Ishikawa (cell line): Measurements from ENCODE around the gene STAMBP.

Experiments
- CEBPB ChIP-seq: IDR thresholded peaks from 2 replicates; pipeline ENCODE4 v1.6.1; 2012
- CREB1 ChIP-seq: IDR thresholded peaks from 2 replicates; pipeline ENCODE4 v1.6.1; 2012; ENCODE audit warnings: low read depth
- EGR1 ChIP-seq: IDR thresholded peaks from 2 replicates; pipeline ENCODE4 v1.6.1; 2012
- EP300 ChIP-seq: IDR thresholded peaks from 2 replicates; pipeline ENCODE4 v1.6.1; 2012; ENCODE audit warnings: borderline replicate concordance
- FOXM1 ChIP-seq: IDR thresholded peaks from 2 replicates; pipeline ENCODE4 v1.6.1; 2012; ENCODE audit warnings: low read depth, borderline replicate concordance
- NFIC ChIP-seq: IDR thresholded peaks from 2 replicates; pipeline ENCODE4 v1.6.1; 2012
- RAD21 ChIP-seq: IDR thresholded peaks from 2 replicates; pipeline ENCODE4 v1.6.1; 2012; ENCODE audit warnings: low read depth
- REST ChIP-seq: IDR thresholded peaks from 2 replicates; pipeline ENCODE4 v1.6.1; 2012; ENCODE audit warnings: low read depth, mild to moderate bottlenecking
- TAF1 ChIP-seq: IDR thresholded peaks from 2 replicates; pipeline ENCODE4 v1.6.1; 2012; ENCODE audit warnings: low read depth, mild to moderate bottlenecking
- TCF12 ChIP-seq: IDR thresholded peaks from 2 replicates; pipeline ENCODE4 v1.6.1; 2012; ENCODE audit warnings: low read depth
- TEAD4 ChIP-seq: IDR thresholded peaks from 2 replicates; pipeline ENCODE4 v1.6.1; 2012
- YY1 ChIP-seq: IDR thresholded peaks from 2 replicates; pipeline ENCODE4 v1.6.1; 2012; ENCODE audit warnings: low read depth
- ZBTB7A ChIP-seq: IDR thresholded peaks from 2 replicates; pipeline ENCODE4 v1.6.1; 2012; ENCODE audit warnings: low read depth
- TF ChIP-seq, protein P1 (sequence below): IDR thresholded peaks from 2 replicates; pipeline ENCODE4 v1.6.1; 2012
- TF ChIP-seq, protein P2 (sequence below): IDR thresholded peaks from 2 replicates; pipeline ENCODE4 v1.6.1; 2012

The STAMBP gene

DNA sequence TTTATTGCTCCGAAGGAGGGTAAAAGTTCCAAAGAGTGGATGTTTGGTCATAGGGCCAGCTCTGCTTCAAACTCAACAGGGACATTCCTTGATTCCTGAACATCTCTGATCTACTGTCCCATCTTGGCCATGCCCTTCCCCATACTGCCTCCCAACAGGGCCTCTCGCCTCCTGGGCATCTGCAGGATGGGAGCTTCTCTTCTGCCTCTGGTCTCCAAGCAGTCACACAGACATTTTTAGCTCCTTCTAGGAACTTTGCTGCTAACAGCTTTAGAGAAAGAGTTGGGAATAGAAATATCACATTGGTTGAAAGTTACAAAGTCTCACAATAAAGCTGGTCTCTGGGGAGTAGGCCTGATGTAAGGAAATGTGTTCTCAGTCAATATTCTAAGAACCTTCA, 88.5 kb downstream of the STAMBP start:
- TF ChIP-seq EP300: no peak
- no peak for TF ChIP-seq TEAD4
- TF ChIP-seq ZBTB7A: no peak
- no peak for TF ChIP-seq TAF1
- TF ChIP-seq YY1: no peak
- no peak for TF ChIP-seq EGR1
- TF ChIP-seq, protein P1, sequence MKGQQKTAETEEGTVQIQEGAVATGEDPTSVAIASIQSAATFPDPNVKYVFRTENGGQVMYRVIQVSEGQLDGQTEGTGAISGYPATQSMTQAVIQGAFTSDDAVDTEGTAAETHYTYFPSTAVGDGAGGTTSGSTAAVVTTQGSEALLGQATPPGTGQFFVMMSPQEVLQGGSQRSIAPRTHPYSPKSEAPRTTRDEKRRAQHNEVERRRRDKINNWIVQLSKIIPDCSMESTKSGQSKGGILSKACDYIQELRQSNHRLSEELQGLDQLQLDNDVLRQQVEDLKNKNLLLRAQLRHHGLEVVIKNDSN: no peak
- TF ChIP-seq REST: no peak
- TF ChIP-seq CEBPB: no peak
- no peak for TF ChIP-seq FOXM1
- no peak for TF ChIP-seq NFIC
- TF ChIP-seq TCF12: no peak
- TF ChIP-seq, protein P2, sequence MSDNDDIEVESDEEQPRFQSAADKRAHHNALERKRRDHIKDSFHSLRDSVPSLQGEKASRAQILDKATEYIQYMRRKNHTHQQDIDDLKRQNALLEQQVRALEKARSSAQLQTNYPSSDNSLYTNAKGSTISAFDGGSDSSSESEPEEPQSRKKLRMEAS: no peak
- TF ChIP-seq CREB1: no peak
- no peak for TF ChIP-seq RAD21

DNA sequence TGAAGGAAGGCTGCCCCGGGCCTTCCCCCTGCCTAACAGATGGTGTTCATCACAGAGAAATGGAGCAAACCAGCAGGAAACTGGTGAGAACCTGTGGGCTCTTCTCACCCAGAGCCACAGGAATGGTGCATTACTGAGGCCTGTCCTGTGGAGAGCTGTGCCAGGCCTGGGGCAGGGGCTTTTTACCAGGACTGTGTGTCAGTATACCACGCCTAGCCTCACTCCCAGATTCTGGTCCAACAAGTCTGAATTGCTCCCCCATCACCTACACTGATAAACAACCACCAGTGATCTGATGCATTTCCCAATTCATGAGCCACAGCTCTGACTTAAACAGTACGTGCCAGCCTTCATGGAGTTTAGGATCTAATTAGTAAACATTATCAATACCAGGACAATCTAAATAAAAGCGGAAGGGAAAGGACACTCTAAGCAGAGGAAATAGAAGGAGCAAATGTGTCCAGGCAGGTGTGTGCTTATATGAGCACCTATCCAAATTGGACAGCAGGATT, 89.0 kb downstream of the STAMBP start:
- TF ChIP-seq TCF12: no peak
- TF ChIP-seq TEAD4: no peak
- TF ChIP-seq FOXM1: no peak
- no peak for TF ChIP-seq RAD21
- no peak for TF ChIP-seq EP300
- TF ChIP-seq CREB1: no peak
- no peak for TF ChIP-seq ZBTB7A
- no peak for TF ChIP-seq EGR1
- TF ChIP-seq, protein P2: no peak
- TF ChIP-seq CEBPB: no peak
- no peak for TF ChIP-seq REST
- TF ChIP-seq, protein P1: no peak
- TF ChIP-seq NFIC: no peak
- TF ChIP-seq TAF1: no peak

GRCh38 chr2:73918856-73919255, 90.1 kb downstream of the STAMBP start:
- no peak for TF ChIP-seq TEAD4
- TF ChIP-seq YY1: no peak
- TF ChIP-seq, protein P1: no peak
- TF ChIP-seq FOXM1: no peak
- no peak for TF ChIP-seq RAD21
- no peak for TF ChIP-seq CEBPB
- no peak for TF ChIP-seq EP300
- no peak for TF ChIP-seq TAF1
- no peak for TF ChIP-seq EGR1
- TF ChIP-seq NFIC: no peak
- no peak for TF ChIP-seq REST
- TF ChIP-seq TCF12: no peak
- TF ChIP-seq, protein P2: no peak
- no peak for TF ChIP-seq CREB1
- TF ChIP-seq ZBTB7A: no peak
